ENCODE results near the gene CSTPP1. TPM values are rescaled to one million over a fixed set of nuclear protein-coding genes. Genes with fewer than 3 reads are reported as not detected.

Gene CSTPP1
- total RNA-seq, 6 experiments from 2014 or later = 3.3 to 7.5 (median 4.6) TPM

GRCh38 chr11:47154616-47155570 lies 218.3 kb downstream of the CSTPP1 start:
- H3K36me3 ChIP-seq = no peaks in the 10 kb centered on the region
- H3K9me3 ChIP-seq = no peaks in the 10 kb centered on the region
- H3K27ac ChIP-seq = no peak overlapping the region
- no peak overlapping the region for H3K4me3 ChIP-seq
- DNase-seq (no peak), ATAC-seq (no peak)
- H3K27me3 ChIP-seq = no peaks in the 10 kb centered on the region
- no peak for TF ChIP-seq POLR2A (IDR thresholded peaks at IDR 0.05)
- no peak for TF ChIP-seq CTCF (IDR thresholded peaks at IDR 0.05)
- intact Hi-C loops (cut with DNase I) = loop anchor here (5.0 kb wide), 2 partner anchors 263 to 268 kb away; no protein-coding TSS in a partner anchor
- 34% methylated on average over 12 of the region's 18 CpGs for WGBS (ENCODE audit: insufficient coverage, low coverage, low lambda C conversion rate, missing lambda C conversion rate)
- H3K4me1 ChIP-seq = no peaks in the 10 kb centered on the region

GRCh38 chr11:47155879-47156278 lies 219.3 kb downstream of the CSTPP1 start:
- WGBS (ENCODE audit: insufficient coverage, low coverage, low lambda C conversion rate, missing lambda C conversion rate) = 77% methylated on average over 3 of the region's 4 CpGs
- Histone ChIP-seq H3K27ac (no peak overlapping the region), H3K9me3 (no peaks in the 10 kb centered on the region), H3K4me1 (no peaks in the 10 kb centered on the region), H3K4me3 (no peak overlapping the region), H3K36me3 (no peaks in the 10 kb centered on the region), H3K27me3 (no peaks in the 10 kb centered on the region)
- ATAC-seq = no peak
- TF ChIP-seq POLR2A (IDR thresholded peaks at IDR 0.05) (no peak), CTCF (IDR thresholded peaks at IDR 0.05) (no peak)
- intact Hi-C loops (cut with DNase I) = no loop called here
- DNase-seq = no peak

- 94% methylated on average over 4 of the region's 6 CpGs for WGBS (ENCODE audit: insufficient coverage, low coverage, low lambda C conversion rate, missing lambda C conversion rate)
- Histone ChIP-seq H3K27me3 (no peaks in the 10 kb centered on the region), H3K4me1 (no peaks in the 10 kb centered on the region), H3K4me3 (no peak overlapping the region), H3K36me3 (no peaks in the 10 kb centered on the region), H3K27ac (no peak overlapping the region), H3K9me3 (no peaks in the 10 kb centered on the region)
- ATAC-seq (no peak), DNase-seq (no peak)
- intact Hi-C loops (cut with DNase I) = no loop called here
- no peak for TF ChIP-seq POLR2A (IDR thresholded peaks at IDR 0.05)
- TF ChIP-seq CTCF (IDR thresholded peaks at IDR 0.05) = no peak
Measured at GRCh38 chr11:47156333-47156732, 219.8 kb downstream of the CSTPP1 start.

- H3K9me3 ChIP-seq = no peaks in the 10 kb centered on the region
- H3K36me3 ChIP-seq = no peaks in the 10 kb centered on the region
- DNase-seq (no peak), ATAC-seq (no peak)
- H3K27ac ChIP-seq = no peak overlapping the region
- 100% methylated on average over 2 of the region's 20 CpGs for WGBS (ENCODE audit: insufficient coverage, low coverage, low lambda C conversion rate, missing lambda C conversion rate)
- no peaks in the 10 kb centered on the region for H3K27me3 ChIP-seq
- no peak for TF ChIP-seq POLR2A (IDR thresholded peaks at IDR 0.05)
- TF ChIP-seq CTCF (IDR thresholded peaks at IDR 0.05) = no peak
- H3K4me1 ChIP-seq = no peaks in the 10 kb centered on the region
- intact Hi-C loops (cut with DNase I) = no loop called here
- no peak overlapping the region for H3K4me3 ChIP-seq
Measured at GRCh38 chr11:47156951-47157350, 220.4 kb downstream of the CSTPP1 start.

All from right lobe of liver (tissue), 6 donors.